Endothelial cell of umbilical vein (primary cell): ENCODE data around the gene FAM120AOS. TPM values are rescaled to one million over a fixed set of nuclear protein-coding genes. Genes with fewer than 3 reads are reported as not detected.

Experiments
- Bru-seq: library from RNA; stranded (reverse); fragments of 400-500 nt; gene quantifications from one replicate; lab custom pipeline; 2021; lab: Mats Ljungman, UMichigan
- BruChase-seq, 2 experiments: library from RNA; stranded (reverse); fragments of 400-500 nt; gene quantifications; one replicate each; lab custom pipeline; 2021; lab: Mats Ljungman, UMichigan
- BruUV-seq: library from RNA; stranded (reverse); fragments of 400-500 nt; replicated peaks from 2 replicates; lab custom pipeline; 2021; lab: Mats Ljungman, UMichigan
- CTCF ChIA-PET: fragments of 300-600, 350-600 bp; sonication (Branson Sonifier 250); formaldehyde crosslinking; loops from one replicate; lab custom pipeline; 2021; ENCODE audit warnings: antibody characterized with exemption, inconsistent platforms; lab: Charles Lee
- POLR2A ChIA-PET: fragments of 300-600, 350-600 bp; sonication (Branson Sonifier 250); formaldehyde crosslinking; loops from one replicate; lab custom pipeline; 2021; ENCODE audit warnings: antibody characterized with exemption, inconsistent platforms; lab: Charles Lee
- DNase-seq: peaks from one replicate; pipeline ENCODE4 v3.0.0-alpha.2; 2011; ENCODE audit warnings: low read depth, low spot score
- FAIRE-seq: peaks from 2 replicates; lab custom pipeline; 2011; peaks lifted over from hg19 to GRCh38; lab: Jason Lieb, UNC
- H2AFZ ChIP-seq: 2 replicates; pipeline ENCODE4 v1.6.0; 2012; ENCODE audit warnings: low read depth, low read length, control low read depth, inconsistent platforms
- H3K27ac ChIP-seq: 2 replicates; pipeline ENCODE4 v1.5.1; 2011; ENCODE audit warnings: low read depth, mild to moderate bottlenecking, control low read depth, low read length, moderate library complexity; ENCODE audit not compliant: insufficient read depth
- H3K27me3 ChIP-seq, 2 experiments: 2 replicates each; pipeline versions ENCODE4 v1.6.0 to v1.6.1; 2011; ENCODE audit warnings: low read length in 2 of 2, mixed read lengths in 1 of 2; ENCODE audit not compliant: control insufficient read depth in 2 of 2, insufficient read depth in 2 of 2
- H3K36me3 ChIP-seq, 2 experiments: 2 replicates in 1 of 2; 3 replicates in 1 of 2; pipeline ENCODE4 v1.5.1; 2011; ENCODE audit warnings: low read length in 2 of 2, mild to moderate bottlenecking in 1 of 2, moderate library complexity in 1 of 2; ENCODE audit not compliant: control insufficient read depth in 2 of 2, insufficient read depth in 2 of 2; ENCODE audit errors: extremely low read depth in 1 of 2
- H3K4me1 ChIP-seq: 3 replicates; pipeline ENCODE4 v1.5.1; 2011; ENCODE audit warnings: mild to moderate bottlenecking, low read length; ENCODE audit not compliant: control insufficient read depth, insufficient read depth; ENCODE audit errors: extremely low read depth
- H3K4me2 ChIP-seq: 2 replicates; pipeline ENCODE4 v1.6.1; 2011; ENCODE audit warnings: low read length, control low read depth, mixed read lengths; ENCODE audit not compliant: insufficient read depth
- H3K4me3 ChIP-seq, 3 experiments: fragments of 200-600 bp in 1 of 3; sonication (generic), shearing (Covaris generic) in 1 of 3; replicated peaks in 1 of 3; 2 replicates each; pipeline ENCODE4 v1.5.1; 2011 to 2016; ENCODE audit warnings: control low read depth in 3 of 3, low read length in 3 of 3, mild to moderate bottlenecking in 2 of 3, inconsistent platforms in 1 of 3, low read depth in 1 of 3, moderate library complexity in 1 of 3; ENCODE audit not compliant: insufficient read depth in 1 of 3
- H3K79me2 ChIP-seq: 2 replicates; pipeline ENCODE4 v1.6.0; 2012; ENCODE audit warnings: low read length, inconsistent platforms; ENCODE audit not compliant: control insufficient read depth, insufficient read depth
- H3K9ac ChIP-seq: replicated peaks from 2 replicates; pipeline ENCODE3; 2011; ENCODE audit warnings: low read length, control low read depth; ENCODE audit not compliant: insufficient read depth; ENCODE audit errors: extremely low read depth
- H3K9me1 ChIP-seq: replicated peaks from 3 replicates; pipeline ENCODE4 v1.6.0; 2011; ENCODE audit warnings: mild to moderate bottlenecking, low read length; ENCODE audit not compliant: control insufficient read depth, insufficient read depth; ENCODE audit errors: extremely low read depth
- H3K9me3 ChIP-seq: replicated peaks from 2 replicates; pipeline ENCODE4 v1.5.1; 2012; ENCODE audit warnings: low read length, inconsistent platforms; ENCODE audit not compliant: control insufficient read depth, insufficient read depth
- H4K20me1 ChIP-seq: replicated peaks from 2 replicates; pipeline ENCODE3; 2011; ENCODE audit warnings: mild to moderate bottlenecking, low read length; ENCODE audit not compliant: control insufficient read depth, insufficient read depth; ENCODE audit errors: extremely low read depth
- JUN ChIP-seq: IDR thresholded peaks from 2 replicates; pipeline ENCODE4 v1.6.1; 2011; ENCODE audit warnings: borderline replicate concordance, low read depth; ENCODE audit not compliant: insufficient read length, insufficient read depth
- POLR2AphosphoS5 ChIP-seq: IDR thresholded peaks from 2 replicates; pipeline ENCODE4 v1.6.1; 2012; ENCODE audit warnings: low read depth, mild to moderate bottlenecking, control low read depth, low read length, moderate library complexity; ENCODE audit not compliant: insufficient read depth
- dilution Hi-C: fragments of 300-500 bp; cut with MboI; formaldehyde crosslinking; loops from one replicate; pipeline ENCODE4 v1.15.0; 2019; ENCODE audit warnings: low sequenced_read_pairs; ENCODE audit not compliant: extremely low pct_ligation_motif_present
- intact Hi-C: fragments of 100-400 bp; cut with micrococcal nuclease; formaldehyde crosslinking; loops from one replicate; pipeline ENCODE4 v1.10.0; 2022
- long read RNA-seq: library from polyadenylated mRNA; stranded (forward); transcript quantifications from one replicate; pipeline ENCODE4 v2.0.0, GENCODE V29; 2021
- polyA minus RNA-seq, 3 experiments: library from RNA; depleted of rRNA, polyadenylated mRNA; stranded (reverse); fragments of >200 nt; gene quantifications; 1 replicate in 1 of 3; 2 replicates in 2 of 3; pipeline ENCODE4 v1.2.3, GENCODE V29; 2011
- polyA plus RNA-seq, 4 experiments: library from polyadenylated mRNA; depleted of rRNA in 3 of 4; stranded (reverse) in 3 of 4; unstranded in 1 of 4; fragments of >200 nt; gene quantifications; 2 replicates each; pipeline versions ENCODE4 v1.2.1 to v1.2.3, GENCODE V29; 2011 to 2012; ENCODE audit warnings: missing spikeins in 1 of 4
- total RNA-seq: library from RNA; stranded (reverse); gene quantifications from 2 replicates; pipeline ENCODE4 v1.2.3, GENCODE V29; 2021

The FAM120AOS gene
- 28.8 and 32.4 TPM in 2 replicates for total RNA-seq
- polyA plus RNA-seq, result 25.9 and 26.4 TPM in 2 replicates
- polyA plus RNA-seq (2011; cell fraction: cytosol; rRNA removed), result 27.5 and 29.1 TPM in 2 replicates
- 19.3 and 19.6 TPM in 2 replicates for polyA plus RNA-seq (2011; cell fraction: nucleus; rRNA removed)
- polyA plus RNA-seq (2012), result 25.8 and 35.4 TPM in 2 replicates
- polyA minus RNA-seq, result 20.2 and 25.1 TPM in 2 replicates
- 18.7 TPM for polyA minus RNA-seq (2011; cell fraction: cytosol; rRNA and poly(A)+ RNA removed)
- polyA minus RNA-seq (2011; cell fraction: nucleus; rRNA and poly(A)+ RNA removed), result 15.3 and 19.0 TPM in 2 replicates
- percentile 73 among the genes with signal in this experiment for Bru-seq, nascent RNA
- percentile 76 among the genes with signal in this experiment for BruChase-seq, experiment 1, labeled RNA remaining after a 6-hour chase
- percentile 67 among the genes with signal in this experiment for BruChase-seq, experiment 2, labeled RNA remaining after a 2-hour chase
- long read RNA-seq, full-length matches to known transcripts, result 101 of 129 reads
- long read RNA-seq, partial matches to known transcripts, result 3 of 129 reads
- long read RNA-seq, other reads (novel, unspliced or antisense), result 25 of 129 reads

DNA sequence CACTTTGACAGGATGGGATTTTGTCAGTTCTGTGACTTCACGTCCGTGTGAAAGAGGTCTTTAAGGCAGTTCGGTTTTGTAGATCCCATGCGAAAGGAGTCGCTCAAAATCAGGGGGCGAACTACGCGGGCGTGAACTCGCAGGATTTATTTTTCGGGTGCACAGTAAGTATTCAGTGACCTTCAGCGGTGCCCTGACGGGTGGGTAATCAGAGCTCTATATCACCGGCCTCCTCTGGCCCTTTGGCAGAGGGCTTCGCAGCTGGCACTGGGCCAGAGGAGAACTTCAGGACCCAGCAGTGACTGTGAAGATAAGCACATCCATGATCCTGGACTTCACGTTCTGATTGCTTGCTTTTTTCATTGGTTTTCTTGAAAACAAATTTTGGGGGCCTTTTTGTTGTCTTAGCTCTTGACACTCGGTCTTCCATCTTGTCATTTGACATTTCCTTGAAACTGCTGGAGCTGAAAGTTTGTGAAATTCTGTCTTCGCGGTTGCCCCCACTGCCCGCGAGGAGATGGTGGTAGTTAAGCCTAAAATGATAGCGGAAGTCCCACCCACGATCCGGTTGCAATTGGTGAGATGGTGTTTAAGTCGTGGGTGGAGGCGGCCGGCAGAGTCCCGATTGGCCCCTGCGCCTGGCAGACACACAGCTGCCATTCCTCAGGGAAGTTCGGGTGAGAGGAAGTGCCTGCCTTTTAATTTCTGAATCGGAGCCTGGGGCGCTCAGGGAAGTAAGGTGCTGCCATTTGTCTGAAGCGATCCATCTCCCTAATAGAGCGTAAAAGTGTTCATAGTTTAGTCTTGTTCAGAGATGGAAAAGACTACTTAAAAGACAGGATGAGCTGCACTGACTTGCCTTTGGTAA lies at the start of gene FAM120AOS:
TSS of gene FAM120AOS (minus strand) at position 535 of the 868 bp plus-strand sequence. CDS start 872 bp downstream, outside the sequence.
- H3K79me2 ChIP-seq, result peaks cover 79% of the 10 kb centered on the region
- peak; percentile 12 for TF ChIP-seq POLR2AphosphoS5
- no peak for TF ChIP-seq JUN
- FAIRE-seq, result peak; percentile 95
- H3K9me1 ChIP-seq, result no peaks in the 10 kb centered on the region
- BruUV-seq, result TSS peak; percentile 29
- peak within 1 kb of the TSS; percentile 58 for H3K27ac ChIP-seq
- ChIA-PET CTCF (interaction anchor here (0.8 to 2.1 kb wide), 6 partner anchors 10 to 345 kb away, joined by 3 to 46 read pairs (median 7); no protein-coding TSS in a partner anchor), POLR2A (interaction anchor here (1.0 to 1.4 kb wide), 2 partner anchors 113 to 358 kb away, joined by 4 to 6 read pairs; partner anchors contain the start of gene CARD19)
- no peaks in the 10 kb centered on the region for H3K36me3 ChIP-seq
- peak within 1 kb of the TSS; percentile 37 for H2AFZ ChIP-seq
- peak; percentile 94 for DNase-seq
- H3K9me3 ChIP-seq, result no peaks in the 10 kb centered on the region
- H3K27me3 ChIP-seq, result no peaks in the 10 kb centered on the region
- H4K20me1 ChIP-seq, result peaks cover 11% of the 10 kb centered on the region
- peak within 1 kb of the TSS; percentile 85 to 99 (median 88) for H3K4me3 ChIP-seq
- peaks cover 11% of the 10 kb centered on the region for H3K4me1 ChIP-seq
- peak within 1 kb of the TSS; percentile 91 for H3K4me2 ChIP-seq
- intact Hi-C loops, result loop anchor here (1.0 to 5.0 kb wide), 6 partner anchors 49 to 578 kb away; no protein-coding TSS in a partner anchor
- dilution Hi-C loops, result no loop called here
- H3K9ac ChIP-seq, result peak within 1 kb of the TSS; percentile 89
